Measurements from ENCODE around the gene FKBP1A. TPM values are rescaled to one million over a fixed set of nuclear protein-coding genes. Genes with fewer than 3 reads are reported as not detected.

Gene FKBP1A
- total and polyA plus RNA-seq, 9 of the 15 experiments (the other 6 are each of a cell fraction or from before 2014, with no cell fraction given) = 48.8 to 502 (median 89.6) TPM

GRCh38 chr20:1320016-1320415, 72.8 kb downstream of the FKBP1A start:
- Histone ChIP-seq H2AFZ (ENCODE audit: low read depth, low read length) (no peak overlapping the region), H4K20me1 (replicated peaks; ENCODE audit: control insufficient read depth, insufficient read depth, low read length) (no peaks in the 10 kb centered on the region), H3K36me3 (ENCODE audit: control insufficient read depth, insufficient read depth, low read length) (no peaks in the 10 kb centered on the region), H3K4me1 (replicated peaks in 1 of 2; ENCODE audit: control insufficient read depth in 2 of 2, insufficient read depth in 2 of 2, low read length in 2 of 2) (peaks cover 6 to 7% of the 10 kb centered on the region in 2 experiments; a peak in 3 of 5 replicates), H3K27ac (ENCODE audit: extremely low read depth, low read depth, low read length) (no peak overlapping the region), H3K27me3 (ENCODE audit: control insufficient read depth in 2 of 2, insufficient read depth in 2 of 2, low read length in 2 of 2) (no peaks in the 10 kb centered on the region), H3K9ac (ENCODE audit: insufficient read depth in 1 of 2, low read depth in 2 of 2, low read length in 2 of 2) (no peak overlapping the region), H3K79me2 (ENCODE audit: control insufficient read depth, insufficient read depth, low read length) (no peaks in the 10 kb centered on the region), H3K4me2 (ENCODE audit: insufficient read depth, low read length) (no peak overlapping the region), H3K4me3 (no peak overlapping the region), H3K9me3 (replicated peaks; ENCODE audit: control insufficient read depth, insufficient read depth, low read depth, low read length) (no peaks in the 10 kb centered on the region), H3K9me1 (ENCODE audit: control insufficient read depth, insufficient read depth, low read length) (no peaks in the 10 kb centered on the region)
- ChIA-PET CTCF (ENCODE audit: low intra/inter-chr PET ratio) (no interaction called here), POLR2A (no interaction called here)
- FAIRE-seq (no peak), DNase-seq (ENCODE audit: extremely low read depth in 1 of 4, low spot score in 3 of 4) (no peak), ATAC-seq (no peak)
- TF ChIP-seq ZNF3 (CRISPR knock-in tag; IDR thresholded peaks at IDR 0.05) (no peak), ZBTB2 (IDR thresholded peaks at IDR 0.05) (no peak), LEF1 (IDR thresholded peaks at IDR 0.05) (no peak), ZNF780A (CRISPR knock-in tag; IDR thresholded peaks at IDR 0.05) (no peak), SETDB1 (IDR thresholded peaks at IDR 0.05; ENCODE audit: low read length) (no peak), SAFB (IDR thresholded peaks at IDR 0.05; ENCODE audit: borderline replicate concordance, low read depth, low read length) (no peak), POLR3A (IDR thresholded peaks at IDR 0.05; ENCODE audit: borderline replicate concordance, extremely low read depth, insufficient read depth, insufficient read length) (no peak)
- no TSS peak for BruUV-seq (replicated peaks)
- intact Hi-C loops (cut with micrococcal nuclease) = loop anchor here (10.0 kb wide), 1 partner anchor 145 kb away; the partner anchor contains the start of gene NSFL1C
- in situ Hi-C loops (cut with MboI) = no loop called here
- 39% methylated on average over 4 of the region's 6 CpGs for WGBS (ENCODE audit: insufficient coverage, low coverage, missing lambda C conversion rate)

Data from K562 (cell line).